Stimulated activated CD8-positive, alpha-beta memory T cell treated with anti-CD3 and anti-CD28 coated beads, Interleukin-15, amount 100 ng/mL, for 4 hours (primary cell): ENCODE results near the gene KLF8.
"Not testable (repeated sequence)": the region's sequence is repeated elsewhere in the genome, so short reads cannot be mapped to it uniquely, and the experiment has no call there.

Experiments used
- DNase-seq, 2 donors: peaks; one replicate each; pipeline ENCODE4 v3.0.0-alpha.2; 2020; ENCODE audit warnings: low read depth in 2 of 2

KLF8 gene

DNA sequence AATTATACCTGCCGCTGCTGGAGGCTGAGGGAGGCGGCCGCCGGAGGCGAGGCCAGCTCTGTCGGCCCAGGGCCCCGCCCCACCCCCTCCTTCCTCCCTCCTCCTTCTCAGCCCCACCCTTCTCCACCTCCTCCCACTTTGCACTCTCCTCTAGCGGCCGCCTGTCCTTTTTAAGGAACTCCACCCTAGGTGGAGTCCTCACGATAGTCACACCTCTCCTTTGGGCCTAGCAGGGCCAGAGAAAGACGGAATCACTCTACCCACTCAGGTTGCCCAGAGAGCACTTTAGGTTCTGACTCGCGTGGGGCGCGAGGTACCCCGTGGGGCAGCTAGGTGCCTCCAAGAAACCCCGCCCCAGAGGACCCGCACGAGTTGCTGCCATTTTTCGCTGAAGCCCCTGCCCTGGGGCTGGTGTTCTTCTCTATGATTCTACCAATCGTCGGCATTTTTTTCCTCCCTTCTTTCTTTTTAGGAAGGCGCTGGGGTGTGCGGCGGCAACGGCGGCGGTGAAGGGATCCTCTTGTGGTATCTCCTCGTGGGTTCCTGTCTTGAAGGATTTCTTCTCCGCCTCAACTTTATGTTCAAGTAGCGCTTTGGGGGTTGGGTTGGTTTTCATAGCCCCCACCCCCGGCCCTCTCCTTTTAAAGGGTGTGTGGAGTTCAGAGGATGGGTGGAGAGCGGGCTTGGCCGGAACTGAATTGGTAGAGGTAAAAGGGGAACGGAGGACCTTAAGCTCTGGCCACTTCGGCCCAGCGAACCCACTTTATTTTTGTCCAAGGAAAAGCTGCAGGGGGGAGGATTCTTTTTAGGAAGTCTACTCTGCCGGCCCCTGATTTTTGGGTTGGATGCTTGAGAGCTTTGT lies at the start of gene KLF8:
Gene KLF8 (plus strand): TSS at position 136 of the 862 bp plus-strand sequence. CDS start 979 bp downstream, outside the sequence.
- DNase-seq: no peak

DNA sequence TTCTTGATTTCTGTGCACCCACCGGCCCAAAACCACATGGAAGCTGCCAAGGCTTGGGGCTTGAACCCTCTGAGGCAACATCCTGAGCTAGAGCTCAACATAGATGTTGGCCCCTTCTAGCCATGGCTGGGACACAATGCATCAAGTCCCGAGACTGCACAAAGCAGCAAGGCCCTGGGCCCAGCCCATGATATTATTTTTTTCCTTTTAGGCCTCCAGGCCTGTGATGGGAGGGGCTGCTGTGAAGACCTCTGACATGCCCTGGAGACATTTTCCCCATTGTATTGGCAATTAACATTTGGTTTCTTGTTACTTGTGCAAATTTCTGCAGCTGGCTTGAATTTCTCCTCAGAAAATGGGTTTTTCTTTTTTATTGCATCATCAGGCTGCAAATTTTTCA lies 25.2 kb upstream of the KLF8 start:
- DNase-seq: not testable (repeated sequence)

DNA sequence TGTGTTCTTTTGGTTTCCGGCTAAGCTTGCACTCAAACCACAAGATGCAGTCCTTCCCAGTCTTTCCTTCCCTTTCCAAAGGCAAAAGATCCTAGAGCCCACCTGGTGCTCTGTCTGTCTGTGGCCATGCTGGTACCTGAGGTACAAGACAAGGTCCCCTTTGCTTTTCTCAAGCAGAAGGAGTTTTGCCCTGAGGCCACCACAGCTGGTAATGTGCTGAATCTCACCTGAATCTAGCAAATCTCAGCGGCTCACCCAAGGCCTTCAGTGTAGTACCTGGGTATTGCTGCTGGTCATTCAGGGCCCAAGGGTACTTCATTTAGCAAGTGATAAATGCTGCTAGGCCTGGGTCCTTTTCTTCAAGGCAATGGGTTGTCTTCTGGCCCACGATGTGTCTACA lies 20.5 kb upstream of the KLF8 start:
- DNase-seq: no peak

DNA sequence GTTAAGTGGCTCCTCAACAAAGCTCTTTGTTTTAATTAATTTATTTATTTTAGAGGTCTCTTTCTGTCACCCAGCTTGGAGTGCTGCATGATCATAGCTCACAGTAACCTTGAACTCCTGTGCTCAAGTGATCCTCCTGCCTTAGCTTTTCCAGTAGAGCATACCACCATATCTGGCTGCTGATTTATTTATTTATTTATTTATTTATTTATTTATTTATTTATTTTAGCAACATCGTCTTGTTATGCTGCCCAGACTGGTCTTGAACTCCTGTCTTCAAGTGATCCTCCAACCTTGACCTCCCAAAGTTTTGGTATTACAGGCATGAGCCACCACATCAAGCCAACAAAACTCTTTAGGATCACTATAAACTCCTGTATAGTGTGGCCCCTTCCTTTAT lies 15.8 kb upstream of the KLF8 start:
- DNase-seq: no peak

DNA sequence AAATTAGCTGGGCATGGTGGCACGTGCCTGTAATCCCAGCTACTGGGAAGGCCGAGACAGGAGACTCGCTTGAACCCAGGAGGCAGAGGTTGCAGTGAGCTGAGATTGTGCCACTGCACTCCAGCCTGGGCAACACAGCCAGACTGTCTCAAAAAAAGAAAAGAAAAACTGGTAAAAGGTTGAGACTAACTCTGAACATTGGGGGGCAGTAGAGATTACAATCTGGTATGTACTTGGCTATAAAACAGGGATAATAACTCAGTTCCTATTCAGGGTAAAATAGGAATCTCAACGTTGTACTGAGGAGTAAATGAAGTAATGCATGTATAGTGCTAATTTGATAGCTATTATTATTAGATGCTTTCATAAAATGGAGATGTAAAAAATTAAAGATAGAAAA lies 12.5 kb upstream of the KLF8 start:
- DNase-seq: no peak

DNA sequence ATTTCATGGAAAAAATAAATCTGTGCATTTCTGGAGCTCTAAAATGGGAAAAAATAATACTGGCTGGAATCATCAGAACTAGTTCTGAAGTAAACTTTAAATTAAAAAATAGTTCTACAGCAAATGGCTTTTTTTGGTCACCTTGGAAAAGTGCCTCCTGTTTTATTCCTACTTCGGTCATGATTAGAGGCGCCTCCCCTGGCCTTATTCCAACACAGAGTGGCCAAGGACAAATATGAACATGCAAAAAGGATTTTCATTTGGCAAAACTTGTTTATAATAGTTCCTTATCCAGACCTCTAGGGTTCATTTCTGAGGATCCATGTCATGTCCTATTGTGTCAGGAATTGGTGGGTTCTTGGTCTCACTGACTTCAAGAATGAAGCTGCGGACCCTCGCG lies 11.1 kb upstream of the KLF8 start:
- no peak for DNase-seq

DNA sequence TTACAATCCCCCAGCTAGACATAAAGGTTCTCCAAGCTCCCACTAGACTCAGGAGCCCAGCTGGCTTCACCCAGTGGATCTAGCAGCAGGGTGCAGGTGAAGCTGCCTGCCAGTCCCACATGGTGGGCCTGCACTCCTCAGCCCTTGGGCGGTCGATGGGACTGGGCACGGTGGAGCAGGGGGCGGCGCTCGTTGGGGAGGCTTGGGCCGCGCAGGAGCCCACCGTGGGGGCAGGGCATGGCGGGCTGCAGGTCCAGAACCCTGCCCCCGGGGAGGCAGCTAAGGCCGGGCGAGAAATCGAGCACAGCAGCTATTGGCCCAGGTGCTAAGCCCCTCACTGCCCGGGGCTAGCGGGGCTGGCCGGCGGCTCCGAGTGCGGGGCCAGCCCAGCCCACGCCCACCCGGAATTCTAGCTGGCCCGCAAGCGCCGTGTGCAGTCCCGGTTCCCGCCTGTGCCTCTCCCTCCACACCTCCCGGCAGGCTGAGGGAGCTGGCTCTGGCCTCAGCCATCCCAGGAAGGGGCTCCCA lies 9.6 kb upstream of the KLF8 start:
- DNase-seq: no peak

DNA sequence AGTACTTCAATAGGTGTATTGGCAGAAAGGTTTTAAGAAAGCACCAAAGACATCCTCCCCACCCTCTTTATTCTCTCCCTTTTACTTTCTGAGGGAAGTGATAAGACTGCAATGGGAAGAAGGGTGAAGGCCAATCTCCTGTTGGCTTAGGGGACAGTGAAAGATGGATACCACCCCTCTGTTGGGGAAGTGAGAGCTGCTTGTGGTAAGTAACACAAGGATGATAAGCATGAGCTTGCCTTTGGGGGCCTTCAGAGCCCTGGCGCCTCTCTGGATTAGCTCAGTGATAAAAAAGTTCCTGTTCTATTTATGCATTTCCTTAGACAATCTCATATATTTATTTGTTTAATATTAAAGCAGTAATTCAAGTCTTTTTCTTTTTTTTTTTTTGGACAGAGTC lies 5.2 kb upstream of the KLF8 start:
- DNase-seq: no peak

DNA sequence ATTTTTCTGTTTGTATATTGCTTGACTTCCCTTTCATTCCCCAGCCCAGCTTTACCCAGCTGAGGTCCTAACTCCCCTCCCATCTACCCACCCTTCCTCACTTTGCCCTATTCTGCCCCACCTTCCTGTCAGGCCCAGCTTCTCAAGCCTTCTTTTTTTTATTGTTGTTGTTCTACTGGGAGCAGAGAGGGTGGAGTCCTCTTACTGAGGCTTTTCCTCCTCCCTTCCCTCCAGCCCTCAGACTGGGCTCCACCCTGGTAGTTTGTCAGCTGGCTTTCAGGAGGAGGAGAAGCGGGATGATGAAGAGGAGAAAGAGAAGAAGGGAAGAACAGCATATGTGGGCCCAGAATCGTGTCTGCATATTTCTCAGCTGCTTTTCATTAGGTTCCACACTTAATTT lies 3.2 kb upstream of the KLF8 start:
- no peak for DNase-seq

DNA sequence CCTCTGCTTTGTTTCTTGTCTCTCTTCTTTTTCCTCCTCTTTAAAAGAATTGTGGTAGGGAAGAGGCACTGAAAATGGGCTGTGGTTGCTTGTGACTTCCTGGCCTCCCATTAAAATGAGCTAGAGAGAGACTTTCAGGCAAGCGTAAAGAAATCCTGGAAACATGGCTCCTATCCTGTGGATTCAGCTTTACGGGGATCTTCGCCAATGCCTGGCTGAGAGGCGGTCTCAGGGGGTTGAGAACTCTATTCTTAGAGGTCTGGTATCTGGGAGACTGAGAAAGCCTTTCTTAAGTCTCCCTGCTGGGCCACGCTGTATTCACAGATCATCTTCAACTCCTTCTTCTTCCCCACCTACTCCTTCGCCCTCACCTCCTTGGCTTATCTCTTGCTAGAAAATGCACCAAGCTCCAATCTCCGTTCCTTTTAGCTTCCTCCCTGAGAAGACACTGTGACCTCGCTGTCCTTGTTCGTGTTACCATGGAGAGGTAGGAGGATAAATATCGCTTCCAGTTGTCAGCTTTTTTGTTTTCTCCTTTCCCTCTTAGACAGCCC lies 542 bp upstream of the KLF8 start:
- DNase-seq: no peak

DNA sequence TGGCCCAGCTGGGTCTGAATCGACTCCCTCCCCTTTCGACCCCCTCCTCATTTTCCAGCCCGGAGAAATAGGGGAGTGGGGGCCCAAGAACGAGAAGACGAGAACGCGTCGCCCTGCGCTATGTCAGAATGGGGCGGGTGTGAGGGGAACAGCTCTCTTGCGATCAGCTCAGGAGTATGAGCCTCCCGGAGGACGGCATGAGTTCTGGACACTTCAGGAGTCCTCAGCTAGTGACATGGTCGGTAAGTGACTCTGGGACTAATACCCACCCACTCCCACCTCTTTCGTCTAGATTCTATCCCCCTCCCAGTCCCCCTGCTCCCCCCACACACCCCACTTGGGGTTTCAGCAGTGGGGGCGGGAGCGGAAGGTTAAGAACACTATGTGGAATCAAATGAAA lies 944 bp downstream of the KLF8 start:
- no peak for DNase-seq

DNA sequence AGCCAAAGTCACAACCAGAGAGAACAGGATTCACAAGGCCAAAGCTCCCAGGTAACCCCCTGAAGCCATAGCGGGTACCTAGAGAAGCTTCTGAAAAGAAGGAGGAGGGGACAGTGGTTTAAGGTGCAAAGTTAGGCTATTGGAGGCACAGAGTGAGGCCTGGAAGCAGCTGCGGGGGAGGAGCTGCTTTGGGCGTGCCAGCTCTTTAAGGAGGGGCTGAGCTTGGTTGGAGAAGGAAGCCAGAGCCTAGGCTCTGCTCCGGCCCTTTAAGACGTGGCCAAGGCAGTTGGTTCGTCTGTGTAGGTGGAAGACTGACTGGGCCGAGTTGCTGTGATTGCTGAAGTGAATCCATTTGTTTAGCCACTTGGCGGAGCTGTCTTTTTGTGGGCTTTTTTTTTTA lies 1.5 kb downstream of the KLF8 start:
- no peak for DNase-seq

DNA sequence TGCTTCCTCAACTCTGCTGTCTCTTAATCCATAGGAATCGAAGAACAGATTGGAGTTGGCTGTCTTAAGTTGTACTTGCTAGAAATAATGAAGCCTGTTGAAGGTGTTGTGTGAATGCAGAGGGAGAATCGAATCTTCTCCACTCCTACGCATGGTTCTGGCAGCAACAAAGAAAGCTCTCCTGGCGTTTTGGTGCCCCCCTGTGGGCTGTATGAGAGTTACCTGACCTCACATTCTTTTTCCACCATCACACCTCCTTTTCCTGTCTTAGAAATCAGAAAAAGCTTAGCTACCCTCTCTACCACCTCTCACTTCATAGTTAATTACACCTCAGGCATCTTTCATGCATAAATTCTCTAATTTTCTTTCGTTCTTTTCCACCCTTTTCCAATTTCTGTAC lies 16.3 kb downstream of the KLF8 start:
- DNase-seq: peak in 1 of 2 donors; percentile 18

DNA sequence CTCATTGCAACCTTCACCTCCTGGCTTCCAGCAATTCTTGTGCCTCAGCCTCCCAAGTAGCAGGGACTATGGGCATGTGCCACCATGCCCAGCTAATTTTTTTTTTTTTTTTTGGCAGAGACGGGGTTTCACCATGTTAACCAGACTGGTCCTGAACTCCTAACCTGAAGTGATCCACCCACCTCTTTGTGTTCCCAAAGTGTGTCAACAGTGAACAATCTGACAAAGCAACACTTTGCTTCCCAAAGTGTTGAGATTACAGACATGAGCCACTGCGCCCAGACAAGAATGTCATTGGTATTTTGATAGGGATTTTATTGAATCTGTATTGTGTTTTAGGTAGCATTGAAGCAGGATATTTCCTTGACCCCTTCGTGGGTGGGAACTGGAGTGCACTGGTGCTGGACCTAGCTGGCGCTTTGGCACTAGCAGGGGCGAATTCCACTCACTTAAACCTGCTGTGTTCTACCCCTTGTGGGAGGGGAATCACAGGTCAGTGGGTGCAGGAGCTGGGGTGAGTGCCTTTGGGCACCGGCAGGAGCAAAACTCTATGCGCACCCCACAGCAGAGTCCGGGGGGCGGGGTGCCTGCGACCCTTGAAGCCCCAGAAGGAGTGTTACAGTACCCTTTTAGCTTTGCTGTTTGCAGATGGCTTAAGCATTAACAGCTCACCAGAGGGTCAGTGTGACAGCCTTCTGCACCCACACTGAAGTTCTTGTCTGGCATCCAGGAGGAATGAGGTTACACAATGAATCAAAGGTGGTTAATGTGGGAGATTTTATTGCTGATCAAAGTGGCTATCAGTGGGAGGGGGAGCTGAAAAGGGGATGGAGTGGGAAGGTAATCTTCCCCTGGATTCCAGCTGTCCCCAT lies 21.9 kb downstream of the KLF8 start:
- no peak for DNase-seq

DNA sequence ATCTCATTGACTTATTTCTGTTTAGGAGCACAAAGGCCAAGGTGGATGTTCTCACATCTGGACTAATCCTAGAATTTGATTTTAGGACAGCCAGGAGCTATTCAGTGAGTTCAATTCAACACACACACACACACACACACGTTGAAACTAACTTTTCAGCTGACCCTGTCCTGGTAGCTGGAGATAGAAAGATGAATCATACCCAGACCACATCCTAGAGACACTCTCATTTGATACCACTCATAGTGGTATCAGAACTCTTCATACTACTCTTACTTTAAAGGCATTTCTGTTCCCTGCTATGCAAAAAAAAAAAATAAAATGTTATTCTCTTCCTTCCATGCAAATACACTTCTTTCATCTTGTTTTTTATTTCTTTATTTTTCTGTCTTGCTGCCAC lies 36.7 kb downstream of the KLF8 start:
- no peak for DNase-seq

DNA sequence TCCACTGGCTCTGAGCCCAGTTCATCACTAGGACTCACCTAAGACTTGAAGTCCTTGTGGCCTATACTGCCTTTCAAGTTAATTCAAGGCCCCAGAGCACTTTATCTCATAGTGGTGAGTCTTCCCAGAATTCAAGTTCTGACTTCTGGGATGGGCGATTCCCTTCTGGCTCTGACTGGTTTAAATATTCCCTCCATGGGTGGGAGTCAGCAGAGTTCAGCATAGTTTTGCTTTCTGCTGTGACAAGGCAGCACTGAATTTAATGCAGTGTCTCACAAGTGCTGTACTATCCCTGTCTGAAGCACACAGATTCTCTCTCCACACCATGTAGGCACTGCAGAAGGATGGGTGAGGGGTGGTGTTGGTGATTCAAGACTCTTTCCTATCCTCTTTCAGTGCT lies 46.5 kb downstream of the KLF8 start:
- no peak for DNase-seq

DNA sequence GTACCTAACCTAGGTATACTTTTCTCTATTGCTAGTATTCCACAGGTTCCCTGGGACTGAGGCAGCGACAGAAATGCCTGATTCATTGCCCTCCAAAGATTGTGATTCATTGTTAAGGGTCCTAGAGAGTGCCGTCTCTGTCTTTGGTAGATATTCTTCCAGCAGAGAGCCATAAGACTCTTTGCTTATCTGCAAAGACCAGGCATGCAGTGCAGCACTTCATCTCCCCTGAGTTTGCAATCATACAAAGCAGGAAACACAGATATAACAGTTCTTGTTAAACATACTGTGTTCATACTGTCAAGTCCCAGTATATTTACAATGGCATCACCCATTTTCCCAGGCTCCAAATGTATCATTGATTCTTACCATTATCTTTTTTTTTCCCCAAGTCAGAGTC lies 47.7 kb downstream of the KLF8 start:
- no peak for DNase-seq

DNA sequence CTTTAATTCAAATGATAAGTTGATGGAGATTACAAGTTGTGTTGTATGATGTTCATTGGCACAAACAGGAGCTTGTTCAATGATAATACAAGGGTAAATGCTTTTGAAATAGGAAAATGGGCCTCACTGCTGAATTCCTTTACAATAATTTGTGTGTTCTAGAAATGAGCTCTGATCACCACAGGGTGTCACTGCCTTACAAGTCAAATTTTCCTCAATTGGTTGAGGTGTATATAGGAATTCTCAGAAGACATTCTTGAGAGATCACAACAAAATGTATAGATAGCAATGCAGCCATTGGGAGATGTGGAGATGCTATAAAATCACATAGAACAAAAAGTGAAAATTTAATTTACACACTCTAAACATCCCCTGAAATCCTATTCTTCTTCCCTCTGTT lies 49.6 kb downstream of the KLF8 start:
- no peak for DNase-seq

DNA sequence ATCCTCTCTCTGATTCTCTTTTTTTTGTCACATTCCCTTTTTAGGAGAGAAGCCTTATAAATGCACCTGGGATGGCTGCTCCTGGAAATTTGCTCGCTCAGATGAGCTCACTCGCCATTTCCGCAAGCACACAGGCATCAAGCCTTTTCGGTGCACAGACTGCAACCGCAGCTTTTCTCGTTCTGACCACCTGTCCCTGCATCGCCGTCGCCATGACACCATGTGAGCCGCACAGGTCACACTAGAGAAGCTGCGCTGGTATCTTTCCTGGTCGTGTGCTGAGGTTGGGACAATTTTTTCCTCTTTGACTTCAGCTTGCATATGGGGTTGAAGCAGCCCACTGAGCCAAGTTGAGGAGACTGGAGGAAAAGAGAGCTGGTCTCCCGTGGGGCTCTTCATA lies 52.1 kb downstream of the KLF8 start:
- no peak for DNase-seq

DNA sequence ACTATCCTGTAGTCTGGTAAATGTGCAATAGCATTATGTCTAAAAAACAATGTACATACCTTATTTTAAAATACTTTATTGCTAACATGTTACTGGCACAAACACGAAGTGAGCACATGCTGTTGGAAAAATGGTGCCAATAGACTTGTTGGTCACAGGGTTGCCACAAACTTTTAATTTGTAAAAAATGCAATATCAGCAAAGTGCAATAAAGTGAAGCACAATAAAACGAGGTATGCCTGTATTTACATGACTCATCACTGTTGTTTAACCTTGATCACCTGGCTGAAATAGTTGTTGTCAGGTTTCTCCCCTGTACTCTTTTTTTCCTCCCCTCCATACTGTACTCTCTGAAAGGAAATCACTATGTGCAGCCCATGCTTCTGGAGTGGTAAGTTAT lies 56.5 kb downstream of the KLF8 start:
- DNase-seq: no peak

DNA sequence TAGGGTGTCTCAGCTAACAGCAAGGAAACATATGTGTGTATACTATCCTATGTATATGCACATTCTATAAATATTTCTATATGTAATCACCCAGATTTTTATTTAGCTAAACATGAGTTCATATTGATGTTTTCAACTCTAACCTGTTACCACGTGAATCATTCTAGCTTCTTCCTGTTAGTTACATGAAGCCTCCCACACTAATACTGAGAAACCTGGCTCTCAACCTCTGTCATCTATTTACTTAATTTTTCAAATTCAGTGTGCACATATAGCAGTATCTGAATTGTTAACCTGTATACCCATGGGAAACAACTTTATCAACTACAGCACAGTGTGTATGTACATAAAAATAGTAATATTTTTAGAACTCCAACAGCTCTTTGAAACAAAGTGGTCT lies 57.3 kb downstream of the KLF8 start:
- no peak for DNase-seq

DNA sequence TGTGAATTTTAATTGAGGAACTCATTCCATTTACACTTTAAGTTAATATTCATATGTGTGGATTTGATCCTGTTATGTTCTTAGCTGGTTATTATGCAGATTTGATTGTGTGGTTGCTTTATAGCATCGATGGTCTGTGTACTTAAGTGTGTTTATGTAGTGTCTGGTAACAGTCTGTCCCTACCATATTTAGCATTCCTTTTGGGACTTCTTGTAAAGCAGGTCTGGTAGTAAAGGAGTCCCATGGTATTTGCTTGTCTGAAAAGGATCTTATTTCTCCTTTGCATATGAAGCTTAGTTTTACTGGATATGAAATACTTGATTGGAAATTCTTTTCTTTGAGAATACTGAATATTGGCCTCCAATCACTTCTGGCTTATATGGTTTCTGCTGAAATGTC lies 76.6 kb downstream of the KLF8 start:
- no peak for DNase-seq

DNA sequence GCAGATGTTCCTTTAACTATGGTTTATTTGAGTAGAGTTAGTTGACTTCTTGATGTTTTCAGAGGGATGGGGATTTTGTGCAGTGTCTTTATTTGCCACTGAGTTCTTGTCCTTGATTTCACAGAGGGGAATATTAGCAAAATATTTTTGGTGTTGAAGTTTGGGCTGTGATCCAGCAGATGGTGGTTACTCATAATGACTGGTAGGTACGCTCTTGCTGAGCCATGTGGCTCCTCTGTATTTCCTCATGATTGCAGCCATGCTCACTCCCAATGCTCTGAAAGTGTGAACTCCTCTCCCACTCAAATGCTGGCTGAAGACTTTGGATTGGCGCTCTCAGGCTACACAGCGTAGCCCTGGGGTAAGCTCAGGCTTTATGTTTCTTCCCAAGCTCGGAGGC lies 77.7 kb downstream of the KLF8 start:
- DNase-seq: no peak
